HepG2 (cell line): Measurements from ENCODE around the gene ABCC1. TPM values are rescaled to one million over a fixed set of nuclear protein-coding genes. Genes with fewer than 3 reads are reported as not detected.
A peak's percentile ranks its signal among the peaks of the same experiment; 100 is the strongest.
"Not testable (repeated sequence)": the region's sequence is repeated elsewhere in the genome, so short reads cannot be mapped to it uniquely, and the experiment has no call there.

Source experiments
- ATAC-seq: fragments of 200-7000 bp; cut with Tn5 transposase; 3 replicates; pipeline ENCODE4 v1.9.1; 2020; ENCODE audit warnings: mild to moderate bottlenecking, moderate library complexity
- BruUV-seq: library from RNA; stranded (reverse); fragments of 400-500 nt; replicated peaks from 2 replicates; lab custom pipeline; 2021; lab: Mats Ljungman, UMichigan
- CTCF ChIA-PET: fragments of 300-600 bp; formaldehyde crosslinking; extraction: SDS; loops from one replicate; lab custom pipeline; 2021; ENCODE audit warnings: low total read pairs, inconsistent platforms, low intra/inter-chr PET ratio; lab: Yijun Ruan, JAX
- POLR2A ChIA-PET: fragments of 350-600 bp; sonication (Branson Sonifier 250); formaldehyde crosslinking; loops from one replicate; lab custom pipeline; 2020; ENCODE audit warnings: antibody characterized with exemption, inconsistent platforms; lab: Yijun Ruan, JAX
- DNase-seq: peaks from one replicate; pipeline ENCODE4 v3.0.0-alpha.2; 2015; ENCODE audit warnings: low spot score
- FAIRE-seq: peaks from 3 replicates; lab custom pipeline; 2011; peaks lifted over from hg19 to GRCh38; lab: Jason Lieb, UNC
- H2AFZ ChIP-seq: one replicate; pipeline ENCODE4 v1.6.1; 2011; ENCODE audit warnings: low read length, inconsistent platforms
- H3K27ac ChIP-seq: fragments of 300-600 bp; 3 replicates; pipeline ENCODE4 v1.8.0; 2011; ENCODE audit warnings: mixed run types, mild to moderate bottlenecking, mixed read lengths, low read length, inconsistent platforms; ENCODE audit not compliant: insufficient read depth; ENCODE audit errors: extremely low read length
- H3K27me3 ChIP-seq, 2 experiments: fragments of 200-600 bp in 1 of 2; 2 replicates in 1 of 2; 3 replicates in 1 of 2; pipeline versions ENCODE4 v1.6.0 to v1.8.0; 2011; ENCODE audit warnings: low read length in 2 of 2, mild to moderate bottlenecking in 2 of 2, moderate library complexity in 2 of 2, inconsistent platforms in 1 of 2; ENCODE audit not compliant: insufficient read depth in 2 of 2, control insufficient read depth in 1 of 2
- H3K36me3 ChIP-seq, 2 experiments: fragments of 200-600 bp in 1 of 2; replicated peaks in 1 of 2; 2 replicates in 1 of 2; 3 replicates in 1 of 2; pipeline versions ENCODE4 v1.5.1 to v1.8.0; 2011; ENCODE audit warnings: low read length in 2 of 2, inconsistent platforms in 1 of 2; ENCODE audit not compliant: insufficient read depth in 2 of 2, control insufficient read depth in 1 of 2
- H3K4me1 ChIP-seq: 2 replicates; pipeline ENCODE4 v1.5.1; 2012; ENCODE audit warnings: low read length, inconsistent platforms; ENCODE audit not compliant: insufficient read depth
- H3K4me2 ChIP-seq: 2 replicates; pipeline ENCODE4 v1.6.0; 2011; ENCODE audit warnings: low read depth, low read length, inconsistent platforms
- H3K4me3 ChIP-seq, 3 experiments: fragments of 200-600 bp in 1 of 3; sonication (generic), shearing (Covaris generic) in 1 of 3; replicated peaks in 1 of 3; 2 replicates each; pipeline ENCODE4 v1.5.1; 2011 to 2016; ENCODE audit warnings: low read length in 3 of 3, inconsistent platforms in 2 of 3, low read depth in 2 of 3, mild to moderate bottlenecking in 2 of 3, control low read depth in 1 of 3, mixed read lengths in 1 of 3; ENCODE audit not compliant: insufficient read depth in 1 of 3
- H3K79me2 ChIP-seq: one replicate; pipeline ENCODE4 v1.6.1; 2011; ENCODE audit warnings: low read length, inconsistent platforms; ENCODE audit not compliant: insufficient read depth
- H3K9ac ChIP-seq: 2 replicates; pipeline ENCODE4 v1.6.0; 2011; ENCODE audit warnings: mild to moderate bottlenecking, low read depth, low read length, inconsistent platforms; ENCODE audit not compliant: insufficient read depth
- H3K9me3 ChIP-seq: 2 replicates; pipeline ENCODE4 v1.5.1; 2012; ENCODE audit warnings: mild to moderate bottlenecking, low read length
- H4K20me1 ChIP-seq: 2 replicates; pipeline ENCODE4 v1.6.0; 2011; ENCODE audit warnings: inconsistent platforms, mild to moderate bottlenecking, low read length, moderate library complexity; ENCODE audit not compliant: insufficient read depth
- ATAD3A ChIP-seq: sonication (generic); formaldehyde crosslinking; IDR thresholded peaks from 2 replicates; pipeline ENCODE4 v1.4.0; 2020; ENCODE audit warnings: missing genetic modification reagents
- SMYD3 ChIP-seq: sonication (generic); formaldehyde crosslinking; IDR thresholded peaks from 2 replicates; pipeline ENCODE4 v1.8.1; 2023; ENCODE audit warnings: mild to moderate bottlenecking, missing genetic modification reagents
- SOX6 ChIP-seq, 2 experiments: fragments of 450-650 bp in 1 of 2; sonication (generic) in 1 of 2; formaldehyde crosslinking in 1 of 2; IDR thresholded peaks; 2 replicates each; pipeline versions ENCODE4 v1.4.0 to v1.6.1; 2017 to 2020; ENCODE audit warnings: antibody characterized with exemption in 1 of 2, mild to moderate bottlenecking in 1 of 2, missing genetic modification reagents in 1 of 2
- TOPORS ChIP-seq: sonication (generic); formaldehyde crosslinking; IDR thresholded peaks from 2 replicates; pipeline ENCODE4 v1.8.0; 2023; ENCODE audit warnings: mild to moderate bottlenecking, missing genetic modification reagents
- ZNF484 ChIP-seq: sonication (generic); formaldehyde crosslinking; IDR thresholded peaks from 2 replicates; pipeline ENCODE4 v1.5.1; 2020; ENCODE audit warnings: mild to moderate bottlenecking, low read depth, missing genetic modification reagents, borderline replicate concordance
- WGBS: methylation state at CpG from one replicate; pipeline ENCODE4 v1.1.6; 2017; ENCODE audit warnings: low lambda C conversion rate; 5-methylcytosine and 5-hydroxymethylcytosine counted together
- in situ Hi-C: cut with HindIII; loops from 2 replicates; pipeline ENCODE4 v1.10.0; 2017; ENCODE audit warnings: low pct_unique_long_range_greater_than_20kb; ENCODE audit not compliant: extremely low pct_ligation_motif_present
- intact Hi-C: fragments of 100-400 bp; cut with micrococcal nuclease; formaldehyde crosslinking; loops from one replicate; pipeline ENCODE4 v1.10.0; 2022; ENCODE audit not compliant: unreplicated experiment
- polyA plus RNA-seq, 8 experiments: library from polyadenylated mRNA; depleted of rRNA in 3 of 8; stranded (reverse) in 7 of 8; unstranded in 1 of 8; fragments of >200 nt; fragmentation: Illumina TruSeq in 4 of 8; extraction: Trizol in 4 of 8; gene quantifications; 2 replicates each; pipeline versions ENCODE4 v1.2.1 to v1.2.3, GENCODE V29; 2011 to 2016; ENCODE audit warnings: low read depth in 4 of 8, missing spikeins in 1 of 8, mixed read lengths in 1 of 8; ENCODE audit not compliant: insufficient read depth in 1 of 8
- total RNA-seq, 5 experiments: library from RNA; depleted of rRNA; stranded (reverse); fragments of >200 nt; fragmentation: Illumina TruSeq; extraction: Trizol; gene quantifications; 2 replicates each; pipeline ENCODE4 v1.2.3, GENCODE V29; 2016; ENCODE audit warnings: low read depth in 1 of 5
- TF ChIP-seq, protein P1 (sequence below): sonication (generic); formaldehyde crosslinking; IDR thresholded peaks from 2 replicates; pipeline ENCODE4 v1.8.1; 2023; ENCODE audit warnings: mild to moderate bottlenecking, missing genetic modification reagents, borderline replicate concordance
- TF ChIP-seq, protein P2 (sequence below): sonication (generic); formaldehyde crosslinking; IDR thresholded peaks from 2 replicates; pipeline ENCODE4 v1.8.1; 2023; ENCODE audit warnings: mild to moderate bottlenecking, missing genetic modification reagents
- TF ChIP-seq, protein P3 (sequence below): sonication (generic); formaldehyde crosslinking; IDR thresholded peaks from 2 replicates; pipeline ENCODE4 v1.5.1; 2020; ENCODE audit warnings: mild to moderate bottlenecking, missing genetic modification reagents, moderate library complexity
- TF ChIP-seq, protein P4 (sequence below): sonication (generic); formaldehyde crosslinking; IDR thresholded peaks from 2 replicates; pipeline ENCODE4 v1.8.0; 2022; ENCODE audit warnings: mild to moderate bottlenecking, missing genetic modification reagents, moderate library complexity
- TF ChIP-seq, protein P5 (sequence below): sonication (generic); formaldehyde crosslinking; IDR thresholded peaks from 2 replicates; pipeline ENCODE4 v1.5.0; 2020; ENCODE audit warnings: missing genetic modification reagents, mild to moderate bottlenecking, borderline replicate concordance
- TF ChIP-seq, protein P6 (sequence below): sonication (generic); formaldehyde crosslinking; IDR thresholded peaks from 2 replicates; pipeline ENCODE4 v1.8.1; 2023; ENCODE audit warnings: mild to moderate bottlenecking, missing genetic modification reagents

Gene ABCC1
- total and polyA plus RNA-seq, 2 of the 13 experiments (the other 11 are each of a cell fraction or from before 2014, with no cell fraction given): 13.0 to 30.6 TPM

DNA sequence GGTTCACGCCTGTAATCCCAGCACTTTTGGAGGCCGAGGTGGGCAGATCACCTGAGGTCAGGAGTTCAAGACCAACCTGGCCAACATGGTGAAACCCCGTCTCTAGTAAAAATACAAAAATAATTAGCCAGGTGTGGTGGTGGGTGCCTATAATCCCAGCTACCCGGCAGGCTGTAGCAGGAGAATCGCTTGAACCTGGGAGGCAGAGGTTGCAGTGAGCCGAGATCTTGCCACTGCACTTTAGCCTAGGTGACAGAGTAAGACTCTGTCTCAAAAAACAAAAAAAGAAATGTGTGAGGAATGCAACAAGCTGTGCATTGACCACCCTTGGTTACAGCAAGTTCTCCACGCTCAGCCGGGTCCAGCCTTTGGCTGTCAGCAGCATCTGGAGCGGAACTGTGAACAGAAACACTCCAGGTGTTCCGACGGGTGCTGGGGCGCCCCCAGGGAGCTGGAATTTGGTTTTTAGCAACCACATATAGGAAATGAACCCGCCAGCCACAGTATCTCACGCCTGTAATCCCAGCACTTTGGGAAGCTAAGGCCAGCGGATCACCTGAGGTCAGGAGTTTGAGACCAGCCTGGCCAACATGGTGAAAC lies 198.7 kb downstream of the ABCC1 start:
- Histone ChIP-seq H3K36me3 (peaks cover 16 to 17% of the 10 kb centered on the region in 2 experiments), H3K4me1 (peaks cover 49% of the 10 kb centered on the region)
- H3K4me2 ChIP-seq; H3K79me2 ChIP-seq; in situ Hi-C loops; FAIRE-seq; DNase-seq; H3K9ac ChIP-seq; BruUV-seq; H3K4me3 ChIP-seq; CTCF ChIA-PET; intact Hi-C loops; ATAC-seq; H4K20me1 ChIP-seq; H3K27ac ChIP-seq; H3K9me3 ChIP-seq; H3K27me3 ChIP-seq; H2AFZ ChIP-seq; TF ChIP-seq SOX6 (IDR thresholded peaks at IDR 0.05): not testable (repeated sequence)
- POLR2A ChIA-PET: interaction anchor here (1.1 kb wide), 1 partner anchor 260 kb away, joined by 3 read pairs; the partner anchor contains the start of gene CEP20
- 65% methylated on average over 15 of the region's 15 CpGs for WGBS
- TF ChIP-seq SOX6 (CRISPR knock-in tag; IDR thresholded peaks at IDR 0.05) (0 out of 2 replicates have a peak, but pooled peaks have one; percentile 14), SMYD3 (CRISPR knock-in tag) (peak; percentile 60; the same call in 1 of the 2 replicates), ATAD3A (CRISPR knock-in tag) (0 out of 2 replicates have a peak, but pooled peaks have one; percentile 58), TOPORS (CRISPR knock-in tag) (peak; percentile 76; the same call in 1 of the 2 replicates), ZNF484 (CRISPR knock-in tag) (0 out of 2 replicates have a peak, but pooled peaks have one; percentile 17)
- TF ChIP-seq, protein P1, sequence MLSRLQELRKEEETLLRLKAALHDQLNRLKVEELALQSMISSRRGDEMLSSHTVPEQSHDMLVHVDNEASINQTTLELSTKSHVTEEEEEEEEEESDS: 0 out of 2 replicates have a peak, but pooled peaks have one; percentile 62
- TF ChIP-seq, protein P2, sequence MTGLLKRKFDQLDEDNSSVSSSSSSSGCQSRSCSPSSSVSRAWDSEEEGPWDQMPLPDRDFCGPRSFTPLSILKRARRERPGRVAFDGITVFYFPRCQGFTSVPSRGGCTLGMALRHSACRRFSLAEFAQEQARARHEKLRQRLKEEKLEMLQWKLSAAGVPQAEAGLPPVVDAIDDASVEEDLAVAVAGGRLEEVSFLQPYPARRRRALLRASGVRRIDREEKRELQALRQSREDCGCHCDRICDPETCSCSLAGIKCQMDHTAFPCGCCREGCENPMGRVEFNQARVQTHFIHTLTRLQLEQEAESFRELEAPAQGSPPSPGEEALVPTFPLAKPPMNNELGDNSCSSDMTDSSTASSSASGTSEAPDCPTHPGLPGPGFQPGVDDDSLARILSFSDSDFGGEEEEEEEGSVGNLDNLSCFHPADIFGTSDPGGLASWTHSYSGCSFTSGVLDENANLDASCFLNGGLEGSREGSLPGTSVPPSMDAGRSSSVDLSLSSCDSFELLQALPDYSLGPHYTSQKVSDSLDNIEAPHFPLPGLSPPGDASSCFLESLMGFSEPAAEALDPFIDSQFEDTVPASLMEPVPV (CRISPR knock-in tag): 0 out of 2 replicates have a peak, but pooled peaks have one; percentile 37
- TF ChIP-seq, protein P3, sequence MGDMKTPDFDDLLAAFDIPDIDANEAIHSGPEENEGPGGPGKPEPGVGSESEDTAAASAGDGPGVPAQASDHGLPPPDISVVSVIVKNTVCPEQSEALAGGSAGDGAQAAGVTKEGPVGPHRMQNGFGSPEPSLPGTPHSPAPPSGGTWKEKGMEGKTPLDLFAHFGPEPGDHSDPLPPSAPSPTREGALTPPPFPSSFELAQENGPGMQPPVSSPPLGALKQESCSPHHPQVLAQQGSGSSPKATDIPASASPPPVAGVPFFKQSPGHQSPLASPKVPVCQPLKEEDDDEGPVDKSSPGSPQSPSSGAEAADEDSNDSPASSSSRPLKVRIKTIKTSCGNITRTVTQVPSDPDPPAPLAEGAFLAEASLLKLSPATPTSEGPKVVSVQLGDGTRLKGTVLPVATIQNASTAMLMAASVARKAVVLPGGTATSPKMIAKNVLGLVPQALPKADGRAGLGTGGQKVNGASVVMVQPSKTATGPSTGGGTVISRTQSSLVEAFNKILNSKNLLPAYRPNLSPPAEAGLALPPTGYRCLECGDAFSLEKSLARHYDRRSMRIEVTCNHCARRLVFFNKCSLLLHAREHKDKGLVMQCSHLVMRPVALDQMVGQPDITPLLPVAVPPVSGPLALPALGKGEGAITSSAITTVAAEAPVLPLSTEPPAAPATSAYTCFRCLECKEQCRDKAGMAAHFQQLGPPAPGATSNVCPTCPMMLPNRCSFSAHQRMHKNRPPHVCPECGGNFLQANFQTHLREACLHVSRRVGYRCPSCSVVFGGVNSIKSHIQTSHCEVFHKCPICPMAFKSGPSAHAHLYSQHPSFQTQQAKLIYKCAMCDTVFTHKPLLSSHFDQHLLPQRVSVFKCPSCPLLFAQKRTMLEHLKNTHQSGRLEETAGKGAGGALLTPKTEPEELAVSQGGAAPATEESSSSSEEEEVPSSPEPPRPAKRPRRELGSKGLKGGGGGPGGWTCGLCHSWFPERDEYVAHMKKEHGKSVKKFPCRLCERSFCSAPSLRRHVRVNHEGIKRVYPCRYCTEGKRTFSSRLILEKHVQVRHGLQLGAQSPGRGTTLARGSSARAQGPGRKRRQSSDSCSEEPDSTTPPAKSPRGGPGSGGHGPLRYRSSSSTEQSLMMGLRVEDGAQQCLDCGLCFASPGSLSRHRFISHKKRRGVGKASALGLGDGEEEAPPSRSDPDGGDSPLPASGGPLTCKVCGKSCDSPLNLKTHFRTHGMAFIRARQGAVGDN (CRISPR knock-in tag): peak; percentile 21
- TF ChIP-seq, protein P4, sequence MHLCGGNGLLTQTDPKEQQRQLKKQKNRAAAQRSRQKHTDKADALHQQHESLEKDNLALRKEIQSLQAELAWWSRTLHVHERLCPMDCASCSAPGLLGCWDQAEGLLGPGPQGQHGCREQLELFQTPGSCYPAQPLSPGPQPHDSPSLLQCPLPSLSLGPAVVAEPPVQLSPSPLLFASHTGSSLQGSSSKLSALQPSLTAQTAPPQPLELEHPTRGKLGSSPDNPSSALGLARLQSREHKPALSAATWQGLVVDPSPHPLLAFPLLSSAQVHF: 0 out of 2 replicates have a peak, but pooled peaks have one; percentile 12
- TF ChIP-seq, protein P5, sequence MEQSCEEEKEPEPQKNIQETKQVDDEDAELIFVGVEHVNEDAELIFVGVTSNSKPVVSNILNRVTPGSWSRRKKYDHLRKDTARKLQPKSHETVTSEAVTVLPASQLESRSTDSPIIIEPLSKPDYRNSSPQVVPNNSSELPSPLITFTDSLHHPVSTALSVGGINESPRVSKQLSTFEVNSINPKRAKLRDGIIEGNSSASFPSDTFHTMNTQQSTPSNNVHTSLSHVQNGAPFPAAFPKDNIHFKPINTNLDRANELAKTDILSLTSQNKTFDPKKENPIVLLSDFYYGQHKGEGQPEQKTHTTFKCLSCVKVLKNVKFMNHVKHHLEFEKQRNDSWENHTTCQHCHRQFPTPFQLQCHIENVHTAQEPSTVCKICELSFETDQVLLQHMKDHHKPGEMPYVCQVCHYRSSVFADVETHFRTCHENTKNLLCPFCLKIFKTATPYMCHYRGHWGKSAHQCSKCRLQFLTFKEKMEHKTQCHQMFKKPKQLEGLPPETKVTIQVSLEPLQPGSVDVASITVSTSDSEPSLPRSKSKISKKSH (CRISPR knock-in tag): 0 out of 2 replicates have a peak, but pooled peaks have one; percentile 50
- TF ChIP-seq, protein P6, sequence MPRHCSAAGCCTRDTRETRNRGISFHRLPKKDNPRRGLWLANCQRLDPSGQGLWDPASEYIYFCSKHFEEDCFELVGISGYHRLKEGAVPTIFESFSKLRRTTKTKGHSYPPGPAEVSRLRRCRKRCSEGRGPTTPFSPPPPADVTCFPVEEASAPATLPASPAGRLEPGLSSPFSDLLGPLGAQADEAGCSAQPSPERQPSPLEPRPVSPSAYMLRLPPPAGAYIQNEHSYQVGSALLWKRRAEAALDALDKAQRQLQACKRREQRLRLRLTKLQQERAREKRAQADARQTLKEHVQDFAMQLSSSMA (CRISPR knock-in tag): 0 out of 2 replicates have a peak, but pooled peaks have one; percentile 27
